ENCODE data around the gene LBP.
"Not testable (repeated sequence)": the region's sequence is repeated elsewhere in the genome, so short reads cannot be mapped to it uniquely, and the experiment has no call there.

Gene LBP

GRCh38 chr20:38339521-38339896 lies 6.8 kb upstream of the LBP start:
- H3K27me3 ChIP-seq (ENCODE audit: control insufficient read depth, insufficient read depth, low read length) = peaks cover 65% of the 10 kb centered on the region
- not testable (repeated sequence) for H3K4me2 ChIP-seq (ENCODE audit: low read length); H3K4me3 ChIP-seq (ENCODE audit: low read length); H3K9ac ChIP-seq (ENCODE audit: low read depth, low read length); H3K36me3 ChIP-seq (ENCODE audit: insufficient read depth, low read length); H3K9me3 ChIP-seq (replicated peaks; ENCODE audit: low read length); H3K4me1 ChIP-seq (ENCODE audit: control insufficient read depth, insufficient read depth, low read length)

- Histone ChIP-seq H3K4me1 (ENCODE audit: control insufficient read depth, insufficient read depth, low read length) (no peaks in the 10 kb centered on the region), H3K9ac (ENCODE audit: low read depth, low read length) (no peak overlapping the region), H3K9me3 (replicated peaks; ENCODE audit: low read length) (peaks cover 8% of the 10 kb centered on the region), H3K27me3 (ENCODE audit: control insufficient read depth, insufficient read depth, low read length) (peaks cover 67% of the 10 kb centered on the region), H3K4me2 (ENCODE audit: low read length) (no peak overlapping the region), H3K36me3 (ENCODE audit: insufficient read depth, low read length) (no peaks in the 10 kb centered on the region), H3K4me3 (ENCODE audit: low read length) (no peak overlapping the region)
These were observed 6.3 kb upstream of the LBP start for GRCh38 chr20:38339997-38340396.

- no peak overlapping the region for H3K4me3 ChIP-seq (ENCODE audit: low read length)
- H3K36me3 ChIP-seq (ENCODE audit: insufficient read depth, low read length) = no peaks in the 10 kb centered on the region
- H3K27me3 ChIP-seq (ENCODE audit: control insufficient read depth, insufficient read depth, low read length) = peaks cover 68% of the 10 kb centered on the region
- no peak overlapping the region for H3K9ac ChIP-seq (ENCODE audit: low read depth, low read length)
- peaks cover 8% of the 10 kb centered on the region for H3K9me3 ChIP-seq (replicated peaks; ENCODE audit: low read length)
- H3K4me1 ChIP-seq (ENCODE audit: control insufficient read depth, insufficient read depth, low read length) = no peaks in the 10 kb centered on the region
- no peak overlapping the region for H3K4me2 ChIP-seq (ENCODE audit: low read length)
These were observed 5.6 kb upstream of the LBP start for GRCh38 chr20:38340693-38341092.

- Histone ChIP-seq H3K27me3 (ENCODE audit: control insufficient read depth, insufficient read depth, low read length) (peaks cover 68% of the 10 kb centered on the region), H3K9me3 (replicated peaks; ENCODE audit: low read length) (peaks cover 8% of the 10 kb centered on the region), H3K4me2 (ENCODE audit: low read length) (no peak overlapping the region), H3K4me3 (ENCODE audit: low read length) (no peak overlapping the region), H3K4me1 (ENCODE audit: control insufficient read depth, insufficient read depth, low read length) (no peaks in the 10 kb centered on the region), H3K36me3 (ENCODE audit: insufficient read depth, low read length) (no peaks in the 10 kb centered on the region), H3K9ac (ENCODE audit: low read depth, low read length) (no peak overlapping the region)
These were observed 4.1 kb upstream of the LBP start for GRCh38 chr20:38342216-38342615.

GRCh38 chr20:38342713-38343310 lies 3.5 kb upstream of the LBP start:
- H3K27me3 ChIP-seq (ENCODE audit: control insufficient read depth, insufficient read depth, low read length) = peaks cover 70% of the 10 kb centered on the region
- H3K36me3 ChIP-seq (ENCODE audit: insufficient read depth, low read length) = no peaks in the 10 kb centered on the region
- no peak overlapping the region for H3K9ac ChIP-seq (ENCODE audit: low read depth, low read length)
- H3K4me2 ChIP-seq (ENCODE audit: low read length) = no peak overlapping the region
- H3K4me3 ChIP-seq (ENCODE audit: low read length) = no peak overlapping the region
- peaks cover 5% of the 10 kb centered on the region for H3K9me3 ChIP-seq (replicated peaks; ENCODE audit: low read length)
- no peaks in the 10 kb centered on the region for H3K4me1 ChIP-seq (ENCODE audit: control insufficient read depth, insufficient read depth, low read length)

GRCh38 chr20:38343311-38344106 lies 2.8 kb upstream of the LBP start:
- Histone ChIP-seq H3K9ac (ENCODE audit: low read depth, low read length) (no peak overlapping the region), H3K4me2 (ENCODE audit: low read length) (no peak overlapping the region), H3K36me3 (ENCODE audit: insufficient read depth, low read length) (no peaks in the 10 kb centered on the region), H3K4me1 (ENCODE audit: control insufficient read depth, insufficient read depth, low read length) (no peaks in the 10 kb centered on the region), H3K4me3 (ENCODE audit: low read length) (no peak overlapping the region), H3K27me3 (ENCODE audit: control insufficient read depth, insufficient read depth, low read length) (peaks cover 73% of the 10 kb centered on the region), H3K9me3 (replicated peaks; ENCODE audit: low read length) (no peaks in the 10 kb centered on the region)

- H3K36me3 ChIP-seq (ENCODE audit: insufficient read depth, low read length) = no peaks in the 10 kb centered on the region
- H3K27me3 ChIP-seq (ENCODE audit: control insufficient read depth, insufficient read depth, low read length) = peaks cover 75% of the 10 kb centered on the region
- H3K9me3 ChIP-seq (replicated peaks; ENCODE audit: low read length) = no peaks in the 10 kb centered on the region
- no peak overlapping the region for H3K4me2 ChIP-seq (ENCODE audit: low read length)
- no peak overlapping the region for H3K4me3 ChIP-seq (ENCODE audit: low read length)
- no peaks in the 10 kb centered on the region for H3K4me1 ChIP-seq (ENCODE audit: control insufficient read depth, insufficient read depth, low read length)
- no peak overlapping the region for H3K9ac ChIP-seq (ENCODE audit: low read depth, low read length)
These were observed 2.1 kb upstream of the LBP start for GRCh38 chr20:38344107-38344701.

- no peak overlapping the region for H3K9ac ChIP-seq (ENCODE audit: low read depth, low read length)
- H3K36me3 ChIP-seq (ENCODE audit: insufficient read depth, low read length) = no peaks in the 10 kb centered on the region
- H3K27me3 ChIP-seq (ENCODE audit: control insufficient read depth, insufficient read depth, low read length) = peaks cover 81% of the 10 kb centered on the region
- H3K4me3 ChIP-seq (ENCODE audit: low read length) = no peak overlapping the region
- no peak overlapping the region for H3K4me2 ChIP-seq (ENCODE audit: low read length)
- H3K4me1 ChIP-seq (ENCODE audit: control insufficient read depth, insufficient read depth, low read length) = no peaks in the 10 kb centered on the region
- no peaks in the 10 kb centered on the region for H3K9me3 ChIP-seq (replicated peaks; ENCODE audit: low read length)
These were observed 639 bp upstream of the LBP start for GRCh38 chr20:38345643-38346042.

- Histone ChIP-seq H3K4me3 (ENCODE audit: low read length) (no peak overlapping the region), H3K9ac (ENCODE audit: low read depth, low read length) (no peak overlapping the region), H3K4me2 (ENCODE audit: low read length) (no peak overlapping the region), H3K36me3 (ENCODE audit: insufficient read depth, low read length) (no peaks in the 10 kb centered on the region), H3K4me1 (ENCODE audit: control insufficient read depth, insufficient read depth, low read length) (no peaks in the 10 kb centered on the region), H3K27me3 (ENCODE audit: control insufficient read depth, insufficient read depth, low read length) (peaks cover 79% of the 10 kb centered on the region), H3K9me3 (replicated peaks; ENCODE audit: low read length) (no peaks in the 10 kb centered on the region)
These were observed 459 bp downstream of the LBP start for GRCh38 chr20:38346741-38347140.

- no peak overlapping the region for H3K4me2 ChIP-seq (ENCODE audit: low read length)
- no peaks in the 10 kb centered on the region for H3K36me3 ChIP-seq (ENCODE audit: insufficient read depth, low read length)
- no peaks in the 10 kb centered on the region for H3K9me3 ChIP-seq (replicated peaks; ENCODE audit: low read length)
- no peaks in the 10 kb centered on the region for H3K4me1 ChIP-seq (ENCODE audit: control insufficient read depth, insufficient read depth, low read length)
- H3K9ac ChIP-seq (ENCODE audit: low read depth, low read length) = no peak overlapping the region
- peaks cover 54% of the 10 kb centered on the region for H3K27me3 ChIP-seq (ENCODE audit: control insufficient read depth, insufficient read depth, low read length)
- H3K4me3 ChIP-seq (ENCODE audit: low read length) = no peak overlapping the region
These were observed 3.6 kb downstream of the LBP start for GRCh38 chr20:38349856-38350255.

- H3K9me3 ChIP-seq (replicated peaks; ENCODE audit: low read length) = no peaks in the 10 kb centered on the region
- peaks cover 51% of the 10 kb centered on the region for H3K27me3 ChIP-seq (ENCODE audit: control insufficient read depth, insufficient read depth, low read length)
- H3K4me1 ChIP-seq (ENCODE audit: control insufficient read depth, insufficient read depth, low read length) = no peaks in the 10 kb centered on the region
- no peak overlapping the region for H3K9ac ChIP-seq (ENCODE audit: low read depth, low read length)
- no peaks in the 10 kb centered on the region for H3K36me3 ChIP-seq (ENCODE audit: insufficient read depth, low read length)
- no peak overlapping the region for H3K4me3 ChIP-seq (ENCODE audit: low read length)
- no peak overlapping the region for H3K4me2 ChIP-seq (ENCODE audit: low read length)
These were observed 4.8 kb downstream of the LBP start for GRCh38 chr20:38350879-38351775.
